K562 (cell line): ENCODE data around the gene MARK3. TPM values are rescaled to one million over a fixed set of nuclear protein-coding genes. Genes with fewer than 3 reads are reported as not detected.

ENCODE experiments used
- ATAC-seq: fragments of 200-7000 bp; cut with Tn5 transposase; 3 replicates; pipeline ENCODE4 v1.9.1; 2020; ENCODE audit warnings: moderate library complexity
- BruUV-seq: library from RNA; stranded (reverse); fragments of 400-500 nt; replicated peaks from 2 replicates; lab custom pipeline; 2021; lab: Mats Ljungman, UMichigan
- CTCF ChIA-PET: fragments of 300-600 bp; formaldehyde crosslinking; extraction: SDS; loops from one replicate; lab custom pipeline; 2021; ENCODE audit warnings: low intra/inter-chr PET ratio; lab: Yijun Ruan, JAX
- POLR2A ChIA-PET: fragments of 300-600, 350-650 bp; sonication (Branson Sonifier 250); formaldehyde crosslinking; extraction: SDS; loops from one replicate; lab custom pipeline; 2021; ENCODE audit warnings: antibody characterized with exemption, inconsistent platforms; lab: Yijun Ruan, JAX
- DNase-seq, 4 experiments: peaks; one replicate each; pipeline versions ENCODE4 v3.0.0 to v3.0.0-alpha.2; 2011 to 2018; ENCODE audit warnings: low spot score in 3 of 4, mixed read lengths in 3 of 4; ENCODE audit errors: extremely low read depth in 1 of 4
- FAIRE-seq: peaks from 2 replicates; lab custom pipeline; 2011; peaks lifted over from hg19 to GRCh38; lab: Jason Lieb, UNC
- H2AFZ ChIP-seq: 2 replicates; pipeline ENCODE4 v1.6.0; 2011; ENCODE audit warnings: low read depth, low read length, control low read depth, inconsistent platforms
- H3K27ac ChIP-seq: fragments of 200-600 bp; 3 replicates; pipeline ENCODE4 v1.8.0; 2011; ENCODE audit warnings: low read depth, mild to moderate bottlenecking, control low read depth, inconsistent platforms, low read length, moderate library complexity, mixed read lengths; ENCODE audit errors: extremely low read depth
- H3K27me3 ChIP-seq, 2 experiments: fragments of 300-600 bp in 1 of 2; 2 replicates in 1 of 2; 3 replicates in 1 of 2; pipeline versions ENCODE4 v1.6.0 to v1.8.0; 2011; ENCODE audit warnings: inconsistent platforms in 2 of 2, low read length in 2 of 2, mild to moderate bottlenecking in 1 of 2, mixed read lengths in 1 of 2, moderate library complexity in 1 of 2; ENCODE audit not compliant: control insufficient read depth in 2 of 2, insufficient read depth in 2 of 2
- H3K36me3 ChIP-seq: fragments of 300-600 bp; 3 replicates; pipeline ENCODE4 v1.8.0; 2011; ENCODE audit warnings: mild to moderate bottlenecking, low read length, inconsistent platforms; ENCODE audit not compliant: control insufficient read depth, insufficient read depth
- H3K4me1 ChIP-seq, 2 experiments: fragments of 200-600 bp in 1 of 2; replicated peaks in 1 of 2; 2 replicates in 1 of 2; 3 replicates in 1 of 2; pipeline versions ENCODE4 v1.5.1 to v1.8.0; 2011; ENCODE audit warnings: inconsistent platforms in 2 of 2, low read length in 2 of 2, mild to moderate bottlenecking in 1 of 2, mixed read lengths in 1 of 2, moderate library complexity in 1 of 2; ENCODE audit not compliant: control insufficient read depth in 2 of 2, insufficient read depth in 2 of 2
- H3K4me2 ChIP-seq: 2 replicates; pipeline ENCODE4 v1.6.1; 2011; ENCODE audit warnings: low read length, control low read depth, inconsistent platforms, mixed read lengths; ENCODE audit not compliant: insufficient read depth
- H3K4me3 ChIP-seq: fragments of 200-600 bp; sonication (generic), shearing (Covaris generic); 2 replicates; pipeline ENCODE4 v1.5.1; 2016; ENCODE audit warnings: control low read depth, inconsistent platforms
- H3K79me2 ChIP-seq: fragments of 200-600 bp; 3 replicates; pipeline ENCODE4 v1.8.0; 2011; ENCODE audit warnings: low read length, inconsistent platforms; ENCODE audit not compliant: control insufficient read depth, insufficient read depth
- H3K9ac ChIP-seq, 2 experiments: 2 replicates each; pipeline versions ENCODE4 v1.6.0 to v1.6.1; 2011; ENCODE audit warnings: low read depth in 2 of 2, low read length in 2 of 2, control low read depth in 1 of 2, inconsistent platforms in 1 of 2, mild to moderate bottlenecking in 1 of 2, mixed read lengths in 1 of 2; ENCODE audit not compliant: insufficient read depth in 1 of 2
- H3K9me1 ChIP-seq: one replicate; pipeline ENCODE4 v1.6.0; 2011; ENCODE audit warnings: inconsistent platforms, mild to moderate bottlenecking, low read length, moderate library complexity; ENCODE audit not compliant: control insufficient read depth, insufficient read depth
- H3K9me3 ChIP-seq: replicated peaks from 2 replicates; pipeline ENCODE4 v1.5.1; 2011; ENCODE audit warnings: low read depth, low read length, inconsistent platforms; ENCODE audit not compliant: control insufficient read depth, insufficient read depth
- H4K20me1 ChIP-seq: replicated peaks from 2 replicates; pipeline ENCODE4 v1.6.1; 2011; ENCODE audit warnings: low read length, inconsistent platforms, mixed read lengths; ENCODE audit not compliant: control insufficient read depth, insufficient read depth
- ARHGAP35 ChIP-seq: fragments of 450-650 bp; IDR thresholded peaks from 2 replicates; pipeline ENCODE4 v1.6.1; 2018; ENCODE audit not compliant: partially characterized antibody
- ASH1L ChIP-seq: fragments of 450-650 bp; IDR thresholded peaks from 2 replicates; pipeline ENCODE4 v1.6.1; 2018; ENCODE audit warnings: borderline replicate concordance, mild to moderate bottlenecking, low read depth; ENCODE audit not compliant: partially characterized antibody
- CHD2 ChIP-seq: IDR thresholded peaks from 2 replicates; pipeline ENCODE4 v1.6.1; 2011; ENCODE audit warnings: low read depth, low read length
- EGR1 ChIP-seq: fragments of 450-650 bp; conservative IDR thresholded peaks from 2 replicates; pipeline ENCODE4 v1.6.1; 2017; ENCODE audit warnings: mild to moderate bottlenecking
- ETS2 ChIP-seq: IDR thresholded peaks from 2 replicates; pipeline ENCODE4 v1.6.1; 2016; ENCODE audit warnings: borderline replicate concordance, missing genetic modification characterization, mild to moderate bottlenecking, moderate library complexity, missing compliant biosample characterization; ENCODE audit not compliant: poor library complexity, severe bottlenecking
- FOXJ3 ChIP-seq: sonication (generic); formaldehyde crosslinking; IDR thresholded peaks from 2 replicates; pipeline ENCODE4 v1.4.0; 2020; ENCODE audit warnings: mild to moderate bottlenecking, missing genetic modification reagents
- FOXK2 ChIP-seq, 2 experiments: fragments of 450-650 bp; IDR thresholded peaks in 1 of 2; conservative IDR thresholded peaks in 1 of 2; 2 replicates each; pipeline ENCODE4 v1.6.1; 2016; ENCODE audit warnings: low read depth in 2 of 2, mild to moderate bottlenecking in 1 of 2
- IFI16 ChIP-seq: fragments of 250-450 bp; sonication (Bioruptor Pico); IDR thresholded peaks from 2 replicates; pipeline ENCODE4 v2.1.2; 2022; ENCODE audit warnings: mild to moderate bottlenecking, inconsistent platforms
- KLF16 ChIP-seq: IDR thresholded peaks from 2 replicates; pipeline ENCODE4 v1.6.1; 2016; ENCODE audit warnings: antibody characterized with exemption
- MLLT1 ChIP-seq, 2 experiments: fragments of 450-650 bp; IDR thresholded peaks; 2 replicates each; pipeline ENCODE4 v1.6.1; 2016
- NFIC ChIP-seq: fragments of 450-650 bp; IDR thresholded peaks from 2 replicates; pipeline ENCODE4 v1.6.1; 2017; ENCODE audit warnings: mild to moderate bottlenecking, inconsistent platforms
- RBM25 ChIP-seq: fragments of 200-400 bp; formaldehyde crosslinking; IDR thresholded peaks from 2 replicates; pipeline ENCODE4 v1.6.1; 2018; ENCODE audit warnings: low read length, low read depth, moderate library complexity; ENCODE audit not compliant: severe bottlenecking
- SIN3A ChIP-seq, 2 experiments: fragments of 150-350 bp in 1 of 2; IDR thresholded peaks; 2 replicates each; pipeline ENCODE4 v1.6.1; 2011 to 2016; ENCODE audit warnings: borderline replicate concordance in 2 of 2, low read depth in 2 of 2, low read length in 2 of 2, mild to moderate bottlenecking in 2 of 2, moderate library complexity in 2 of 2; ENCODE audit not compliant: control insufficient read depth in 1 of 2
- SOX6 ChIP-seq: fragments of 450-650 bp; IDR thresholded peaks from 2 replicates; pipeline ENCODE4 v1.6.1; 2014; ENCODE audit warnings: mild to moderate bottlenecking
- TFAM ChIP-seq: fragments of 250-450 bp; sonication (Bioruptor Pico); conservative IDR thresholded peaks from 2 replicates; pipeline ENCODE4 v1.5.0; 2021; ENCODE audit warnings: mild to moderate bottlenecking, moderate library complexity
- ZKSCAN8 ChIP-seq: fragments of 200-800 bp; sonication (Bioruptor generic); IDR thresholded peaks from 2 replicates; pipeline ENCODE4 v1.6.1; 2016; ENCODE audit warnings: missing genetic modification characterization, missing compliant biosample characterization
- ZNF282 ChIP-seq: sonication (generic); formaldehyde crosslinking; IDR thresholded peaks from 2 replicates; pipeline ENCODE4 v1.8.1; 2023; ENCODE audit warnings: missing genetic modification reagents
- ZNF589 ChIP-seq: fragments of 200-800 bp; sonication (Bioruptor generic); IDR thresholded peaks from 2 replicates; pipeline ENCODE4 v1.6.1; 2016; ENCODE audit warnings: low read depth, missing genetic modification characterization, missing compliant biosample characterization
- ZNF668 ChIP-seq: fragments of 250-450 bp; sonication (Bioruptor Pico); IDR thresholded peaks from 2 replicates; pipeline ENCODE4 v1.8.0; 2022; ENCODE audit warnings: mild to moderate bottlenecking, inconsistent platforms
- ZNF780A ChIP-seq: fragments of 250-450 bp; sonication (Bioruptor Pico); IDR thresholded peaks from 2 replicates; pipeline ENCODE4 v1.5.0; 2021; ENCODE audit warnings: mild to moderate bottlenecking
- WGBS: fragments of 100-300 bp; shearing (Covaris generic); methylation state at CpG from one replicate; pipeline ENCODE4 v1.1.6; 2016; ENCODE audit warnings: low coverage, mixed read lengths; ENCODE audit not compliant: insufficient coverage; ENCODE audit errors: missing lambda C conversion rate; 5-methylcytosine and 5-hydroxymethylcytosine counted together
- in situ Hi-C: fragments of 300-500 bp; cut with MboI; formaldehyde crosslinking; loops from 4 replicates; pipeline ENCODE4 v1.15.0; 2018; ENCODE audit warnings: inconsistent platforms, mixed read lengths
- intact Hi-C: fragments of 100-400 bp; cut with micrococcal nuclease; formaldehyde crosslinking; loops from 2 replicates; pipeline ENCODE4 v1.14.2; 2022
- polyA plus RNA-seq, 8 experiments: library from polyadenylated mRNA; depleted of rRNA in 4 of 8; stranded (reverse) in 5 of 8; unstranded in 3 of 8; fragments of >200 nt; fragmentation: Nextera tagmentation in 2 of 8; fragmentation: Illumina TruSeq in 1 of 8; extraction: Ambion mirVana in 2 of 8; extraction: Trizol in 1 of 8; gene quantifications; 2 replicates each; pipeline versions ENCODE4 v1.2.1 to v1.2.3, GENCODE V29; 2011 to 2014; ENCODE audit warnings: inconsistent platforms in 1 of 8, missing spikeins in 1 of 8
- total RNA-seq, 7 experiments: library from RNA; depleted of rRNA in 6 of 7; stranded (reverse); fragments of >200 nt in 6 of 7; fragmentation: Illumina TruSeq in 2 of 7; extraction: Trizol in 2 of 7; gene quantifications; 2 replicates each; pipeline versions ENCODE4 v1.2.1 to v1.2.3, GENCODE V29; 2011 to 2021; ENCODE audit warnings: low replicate concordance in 1 of 7

The MARK3 gene
- total and polyA plus RNA-seq, 9 of the 15 experiments (the other 6 are each of a cell fraction or from before 2014, with no cell fraction given): 10.1 to 68.7 (median 56.3) TPM

GRCh38 chr14:103408491-103409155, 23.4 kb downstream of the MARK3 start:
- no peaks in the 10 kb centered on the region for H3K9me3 ChIP-seq
- no peaks in the 10 kb centered on the region for H3K27me3 ChIP-seq
- H3K9ac ChIP-seq: no peak overlapping the region; a peak in 1 of 4 replicates
- FAIRE-seq (no peak), ATAC-seq (peak; percentile 20; the same call in 2 of the 3 replicates), DNase-seq (peak in 1 of 4 experiments; percentile 16)
- in situ Hi-C loops (no loop called here), intact Hi-C loops (no loop called here)
- no TSS peak for BruUV-seq
- no peak overlapping the region for H2AFZ ChIP-seq
- 0 out of 2 replicates have a peak, but pooled peaks cover 6% of the 10 kb centered on the region for H4K20me1 ChIP-seq
- H3K36me3 ChIP-seq: peaks cover 48% of the 10 kb centered on the region; the same call in 2 of the 3 replicates
- no peak overlapping the region for H3K4me3 ChIP-seq
- H3K79me2 ChIP-seq: peaks cover 70% of the 10 kb centered on the region
- CTCF ChIA-PET: no interaction called here
- POLR2A ChIA-PET: interaction anchor here (1.4 kb wide), 1 partner anchor 9 kb away, joined by 5 read pairs; no protein-coding TSS in a partner anchor
- H3K27ac ChIP-seq: peak overlapping the region; percentile 56; the same call in 1 of the 3 replicates
- H3K9me1 ChIP-seq: no peaks in the 10 kb centered on the region
- no peak overlapping the region; the same call in 1 of the 2 replicates for H3K4me2 ChIP-seq
- TF ChIP-seq ETS2 (tag) (no peak), ZNF780A (CRISPR knock-in tag) (no peak), ARHGAP35 (no peak), ZNF282 (CRISPR knock-in tag) (no peak), ZKSCAN8 (CRISPR knock-in tag) (no peak), NFIC (peak; percentile 13; the same call in 1 of the 2 replicates), ASH1L (no peak), EGR1 (peak; percentile 52; the same call in 1 of the 2 replicates), IFI16 (CRISPR knock-in tag) (no peak), FOXK2 (conservative IDR thresholded peaks at IDR 0.05 in 1 of 2, IDR thresholded peaks at IDR 0.05 in 1 of 2; ENCODE audit: low read depth in 2 of 2) (0 out of 4 replicates have a peak, but pooled peaks of 1 of the 2 experiments have one; percentile 25), CHD2 (no peak), MLLT1 (IDR thresholded peaks at IDR 0.05) (no peak), RBM25 (no peak), FOXJ3 (no peak), SIN3A (IDR thresholded peaks at IDR 0.05; ENCODE audit: borderline replicate concordance in 2 of 2, control insufficient read depth in 1 of 2, low read depth in 2 of 2, low read length in 2 of 2) (no peak), SOX6 (no peak), KLF16 (no peak), ZNF668 (no peak), ZNF589 (CRISPR knock-in tag) (no peak), TFAM (no peak)
- peaks cover 0 to 18% of the 10 kb centered on the region in 2 experiments; a peak in 3 of 5 replicates for H3K4me1 ChIP-seq
- 58% methylated on average over 7 of the region's 7 CpGs for WGBS
